ENCODE measurements around the gene MTMR3.
"Not testable (repeated sequence)": the region's sequence is repeated elsewhere in the genome, so short reads cannot be mapped to it uniquely, and the experiment has no call there.

MTMR3 gene

DNA sequence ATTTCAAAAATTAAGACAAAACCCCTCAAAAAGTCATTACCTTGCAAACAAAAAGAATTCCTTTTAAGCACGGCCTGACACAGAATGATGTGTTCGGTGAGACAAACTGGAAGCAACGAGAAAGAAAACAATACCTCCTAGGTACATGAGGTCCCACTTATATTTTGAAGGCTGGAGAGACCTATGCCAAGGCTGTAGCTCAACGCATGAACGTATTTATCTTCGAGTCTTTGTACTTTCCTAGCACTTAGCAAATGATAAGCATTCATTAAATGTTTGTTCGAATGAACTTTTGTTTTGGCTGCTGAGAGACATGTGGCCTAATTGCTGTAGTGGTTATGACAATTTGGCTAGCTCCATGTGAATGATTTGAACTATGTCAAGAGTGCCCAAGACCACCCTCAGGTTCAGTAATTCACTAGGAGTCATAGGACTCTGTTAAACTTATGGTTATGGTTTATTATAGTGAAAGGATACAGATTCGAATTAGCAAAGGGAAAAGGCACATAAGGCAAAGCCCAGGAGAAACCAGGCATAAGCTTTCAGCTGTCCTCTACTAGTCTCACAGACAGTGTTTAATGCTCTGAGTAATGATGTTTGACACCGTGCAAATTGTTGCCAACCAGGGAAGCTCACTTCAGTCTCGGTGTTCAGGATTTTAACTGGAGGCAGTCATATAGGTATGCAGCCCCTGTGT, 171.2 kb downstream of the MTMR3 start:
- no peak for DNase-seq (ENCODE audit: low read depth in 2 of 2)

DNA sequence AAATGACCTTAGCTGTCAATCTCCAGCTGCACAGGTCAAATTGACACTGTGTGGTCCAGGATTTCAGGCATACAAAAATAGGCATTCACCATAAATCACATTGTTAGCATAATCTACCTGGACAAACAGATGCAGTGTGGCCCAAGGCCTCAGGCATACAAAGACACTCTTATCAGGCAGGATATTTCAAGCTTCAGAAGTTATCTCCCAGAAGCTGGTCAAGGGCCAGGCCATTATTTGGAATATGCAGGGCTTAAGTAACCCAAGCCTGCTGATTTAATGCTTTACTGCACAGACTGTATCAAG, 171.7 kb downstream of the MTMR3 start:
- DNase-seq (ENCODE audit: low read depth in 2 of 2) = no peak

DNA sequence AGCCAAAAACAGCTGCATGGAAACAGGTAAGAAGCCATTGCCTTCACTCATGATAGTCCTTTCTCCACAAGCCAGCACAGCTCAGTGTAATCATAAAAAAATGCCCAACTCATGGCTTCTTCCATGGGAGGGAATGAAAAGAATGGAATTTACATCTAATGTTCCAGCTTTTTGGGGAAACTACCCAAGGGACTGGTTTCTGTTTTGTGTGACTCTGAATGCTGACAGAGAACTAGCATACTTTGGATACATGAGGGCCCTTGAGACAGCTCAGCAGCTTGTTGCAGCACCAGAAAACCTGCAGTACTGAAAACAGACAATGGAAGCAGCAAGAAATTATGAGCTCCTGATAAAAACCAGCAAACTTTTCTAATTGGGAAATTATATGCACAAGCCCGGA, 173.0 kb downstream of the MTMR3 start:
- no peak for DNase-seq (ENCODE audit: low read depth in 2 of 2)

DNA sequence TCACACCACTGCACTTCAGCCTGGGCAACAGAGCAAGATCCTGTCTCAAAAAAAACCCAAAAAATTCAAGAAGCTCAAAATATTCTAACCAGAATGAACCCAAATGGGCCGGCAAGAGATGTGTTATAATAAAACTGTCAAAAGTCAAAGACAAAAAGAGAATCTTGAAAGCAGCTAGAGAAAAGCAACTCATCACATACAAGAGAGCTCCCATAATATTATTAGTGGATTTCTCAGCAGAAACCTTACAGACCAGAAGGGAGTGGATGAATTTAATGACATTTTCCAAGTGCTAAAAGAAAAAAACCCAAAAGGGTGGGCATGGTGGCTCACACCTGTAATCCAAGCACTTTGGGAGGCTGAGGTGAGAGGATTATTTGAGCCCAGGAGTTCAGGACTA, 174.4 kb downstream of the MTMR3 start:
- DNase-seq (ENCODE audit: low read depth in 2 of 2) = no peak

DNA sequence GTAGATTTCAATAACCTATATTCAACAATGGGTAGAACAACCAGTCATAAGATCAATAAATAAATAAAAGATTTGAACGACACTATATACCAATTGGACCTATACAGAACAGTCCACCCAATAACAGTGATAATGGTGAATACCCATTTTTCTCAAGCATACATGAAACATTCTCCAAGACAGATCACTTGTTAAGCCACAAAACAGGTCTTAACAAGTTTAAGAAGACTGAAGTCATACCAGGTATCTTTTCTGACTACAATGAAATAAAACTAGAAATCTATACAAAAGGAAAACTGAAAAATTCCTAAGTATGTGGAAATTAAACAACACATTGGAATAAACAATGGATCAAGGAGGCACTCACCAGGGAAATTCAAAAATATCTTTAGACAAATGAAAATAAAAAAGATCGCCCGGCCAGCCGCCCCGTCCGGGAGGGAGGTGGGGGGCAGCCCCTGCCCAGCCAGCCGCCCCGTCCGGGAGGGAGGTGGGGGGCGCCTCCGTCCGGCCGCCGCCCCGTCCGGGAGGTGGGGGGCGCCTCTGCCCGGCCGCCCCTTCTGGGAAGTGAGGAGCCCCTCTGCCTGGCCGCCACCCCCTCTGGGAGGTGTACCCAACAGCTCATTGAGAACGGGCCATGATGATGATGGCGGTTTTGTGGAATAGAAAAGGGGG, 176.5 kb downstream of the MTMR3 start:
- DNase-seq (ENCODE audit: low read depth in 2 of 2) = not testable (repeated sequence)

DNA sequence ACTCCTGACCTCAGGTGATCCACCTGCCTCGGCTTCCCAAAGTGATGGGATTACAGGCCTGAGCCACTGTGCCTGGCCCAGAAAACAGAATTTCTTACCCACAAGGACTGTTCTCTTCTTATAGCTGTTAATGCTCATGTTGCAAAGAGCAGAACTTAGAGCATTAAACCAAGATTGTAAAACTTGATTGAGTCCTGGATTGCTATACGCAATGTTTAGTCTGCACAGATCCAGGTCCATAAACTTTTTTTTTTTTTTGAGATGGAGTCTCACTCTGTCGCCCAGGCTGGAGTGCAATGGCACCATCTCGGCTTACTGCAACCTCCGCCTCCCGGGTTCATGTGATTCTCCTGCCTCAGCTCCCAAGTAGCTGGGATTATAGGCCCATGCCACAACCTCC, 178.1 kb downstream of the MTMR3 start:
- DNase-seq (ENCODE audit: low read depth in 2 of 2) = not testable (repeated sequence)

DNA sequence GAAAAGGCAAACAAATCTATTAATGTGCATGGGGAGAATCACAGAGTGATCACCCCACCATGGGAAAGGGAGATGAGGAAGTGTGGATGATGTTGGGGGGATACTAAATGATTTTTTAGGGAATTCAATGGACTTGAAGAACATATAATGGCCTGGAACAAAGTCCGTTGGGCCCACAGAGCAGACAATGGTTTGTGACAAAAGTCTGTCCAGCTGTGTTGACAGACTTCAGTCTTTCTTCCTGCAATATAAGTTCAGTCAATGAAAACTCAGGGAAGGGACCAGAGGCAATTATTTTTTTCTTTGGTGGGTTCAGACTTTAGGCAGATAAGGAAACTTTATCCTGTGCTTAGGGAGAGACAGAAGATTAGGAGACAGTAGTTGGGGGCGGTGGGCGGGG, 179.3 kb downstream of the MTMR3 start:
- no peak for DNase-seq (ENCODE audit: low read depth in 2 of 2)

DNA sequence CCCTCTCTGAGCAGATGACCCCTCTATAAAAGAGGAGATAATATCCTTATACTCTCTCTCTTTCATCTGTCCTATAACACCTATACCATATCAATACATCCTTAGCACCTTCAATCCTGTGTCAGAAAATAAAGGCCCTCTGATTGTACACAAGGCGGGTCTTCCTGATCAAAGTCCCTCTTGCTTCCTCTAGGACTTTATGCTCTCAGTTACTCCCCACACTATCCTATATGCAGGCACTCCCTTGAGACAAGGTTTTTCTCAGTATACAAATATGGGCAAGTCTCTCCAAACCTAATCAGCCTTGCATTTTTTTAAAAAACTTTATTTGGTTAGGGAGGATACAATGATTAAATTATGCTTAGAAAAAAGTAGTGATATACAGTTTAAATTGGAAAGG, 180.0 kb downstream of the MTMR3 start:
- no peak for DNase-seq (ENCODE audit: low read depth in 2 of 2)

DNA sequence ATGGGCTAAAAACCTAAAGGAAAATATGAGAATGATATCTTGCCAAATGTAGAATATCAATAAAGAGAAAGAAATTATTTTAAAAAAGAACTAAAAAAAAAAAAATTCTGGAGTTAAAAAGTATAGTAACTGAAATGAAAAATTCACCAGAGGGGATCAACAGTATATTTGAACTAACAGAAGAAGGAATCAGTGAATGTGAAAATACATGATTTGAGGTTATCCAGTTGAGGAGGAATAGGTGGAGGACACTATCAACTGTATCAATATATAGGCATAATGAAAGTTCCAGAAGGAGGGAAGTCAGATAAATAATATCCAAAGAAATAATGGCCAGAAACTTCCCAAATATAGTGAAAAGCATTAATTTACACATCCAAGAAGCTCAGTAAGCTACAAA, 181.2 kb downstream of the MTMR3 start:
- no peak for DNase-seq (ENCODE audit: low read depth in 2 of 2)

DNA sequence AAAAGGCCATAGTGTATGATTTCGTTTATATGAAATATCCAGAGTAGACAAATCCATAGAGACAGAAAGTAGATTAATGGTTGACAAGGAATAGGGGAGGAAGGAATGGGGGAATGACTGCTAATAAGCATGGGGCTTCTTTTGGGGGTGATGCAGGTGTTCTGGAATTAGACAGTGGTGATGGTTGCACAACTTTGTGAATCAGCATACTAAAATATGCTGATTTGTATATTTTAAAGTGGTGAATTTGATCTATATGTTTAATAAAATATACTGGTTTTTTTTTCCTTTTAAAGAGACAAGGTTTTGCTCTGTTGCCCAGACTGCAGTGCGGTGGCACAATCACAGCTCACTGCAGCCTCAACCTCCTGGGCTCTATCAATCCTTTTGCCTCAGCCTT, 190.8 kb downstream of the MTMR3 start:
- no peak for DNase-seq (ENCODE audit: low read depth in 2 of 2)

DNA sequence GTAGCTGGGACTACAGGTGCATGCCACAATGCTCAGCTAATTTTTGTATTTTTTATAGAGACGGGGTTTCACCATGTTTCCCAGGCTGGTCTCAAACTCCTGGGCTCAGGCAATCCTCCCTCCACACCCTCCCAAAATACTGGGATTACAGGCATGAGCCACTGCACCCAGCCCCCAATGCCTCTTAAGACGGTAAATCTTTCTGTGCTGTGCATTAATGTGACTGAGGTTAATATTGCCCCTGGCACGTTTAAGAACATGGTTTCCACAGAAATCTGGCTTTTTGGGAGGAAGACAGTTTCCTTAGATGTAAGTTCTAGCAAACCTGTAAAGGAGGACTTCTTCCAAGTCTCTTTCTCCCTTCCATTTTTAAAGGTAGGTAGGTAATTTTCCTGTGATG, 191.2 kb downstream of the MTMR3 start:
- DNase-seq (ENCODE audit: low read depth in 2 of 2) = no peak

DNA sequence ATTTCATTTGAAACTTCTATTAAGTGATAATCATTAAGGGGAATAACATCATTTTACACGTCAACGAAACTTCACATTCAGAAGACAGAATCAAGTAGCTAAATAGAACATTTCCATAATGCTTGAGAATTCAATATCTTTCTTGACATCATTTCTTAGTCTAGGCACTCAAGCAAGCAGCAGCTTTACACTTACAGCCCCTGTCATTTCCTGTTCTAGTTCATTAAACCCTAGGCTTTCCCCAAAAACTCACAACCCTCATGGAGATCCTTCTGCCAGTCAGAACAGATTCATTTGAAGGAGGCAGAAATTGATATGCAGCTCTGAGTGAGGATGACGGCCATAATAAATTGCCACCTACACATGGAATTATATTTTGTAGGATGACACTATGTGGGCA, 192.0 kb downstream of the MTMR3 start:
- no peak for DNase-seq (ENCODE audit: low read depth in 2 of 2)

DNA sequence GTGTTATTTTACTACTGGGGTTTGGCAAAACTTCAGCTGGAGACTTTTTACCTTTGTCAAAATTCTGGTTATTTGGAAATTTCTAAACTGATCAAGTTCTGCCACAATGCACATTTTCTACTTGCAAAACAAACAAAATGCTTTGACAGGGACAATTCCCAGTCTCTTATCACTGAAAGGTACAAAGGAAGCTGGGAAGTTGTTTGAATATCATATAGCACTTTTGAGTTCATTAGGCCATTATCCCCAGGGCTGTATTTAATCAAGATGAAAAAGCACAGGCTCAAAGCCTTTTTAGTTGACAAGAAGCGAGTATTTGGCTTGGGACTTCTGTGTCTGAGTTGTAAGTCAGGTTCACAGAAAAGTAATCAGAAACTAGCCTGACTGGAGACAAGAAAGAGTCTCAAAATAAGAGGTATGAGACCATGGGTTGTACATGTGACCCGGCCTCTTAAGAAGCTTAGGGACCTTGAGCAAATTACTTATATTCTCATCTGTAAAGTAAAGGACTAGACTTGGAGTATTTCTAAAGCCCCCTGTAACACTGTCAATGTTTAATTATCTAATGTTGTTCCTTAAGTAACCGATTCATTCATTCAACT, 194.4 kb downstream of the MTMR3 start:
- no peak for DNase-seq (ENCODE audit: low read depth in 2 of 2)

DNA sequence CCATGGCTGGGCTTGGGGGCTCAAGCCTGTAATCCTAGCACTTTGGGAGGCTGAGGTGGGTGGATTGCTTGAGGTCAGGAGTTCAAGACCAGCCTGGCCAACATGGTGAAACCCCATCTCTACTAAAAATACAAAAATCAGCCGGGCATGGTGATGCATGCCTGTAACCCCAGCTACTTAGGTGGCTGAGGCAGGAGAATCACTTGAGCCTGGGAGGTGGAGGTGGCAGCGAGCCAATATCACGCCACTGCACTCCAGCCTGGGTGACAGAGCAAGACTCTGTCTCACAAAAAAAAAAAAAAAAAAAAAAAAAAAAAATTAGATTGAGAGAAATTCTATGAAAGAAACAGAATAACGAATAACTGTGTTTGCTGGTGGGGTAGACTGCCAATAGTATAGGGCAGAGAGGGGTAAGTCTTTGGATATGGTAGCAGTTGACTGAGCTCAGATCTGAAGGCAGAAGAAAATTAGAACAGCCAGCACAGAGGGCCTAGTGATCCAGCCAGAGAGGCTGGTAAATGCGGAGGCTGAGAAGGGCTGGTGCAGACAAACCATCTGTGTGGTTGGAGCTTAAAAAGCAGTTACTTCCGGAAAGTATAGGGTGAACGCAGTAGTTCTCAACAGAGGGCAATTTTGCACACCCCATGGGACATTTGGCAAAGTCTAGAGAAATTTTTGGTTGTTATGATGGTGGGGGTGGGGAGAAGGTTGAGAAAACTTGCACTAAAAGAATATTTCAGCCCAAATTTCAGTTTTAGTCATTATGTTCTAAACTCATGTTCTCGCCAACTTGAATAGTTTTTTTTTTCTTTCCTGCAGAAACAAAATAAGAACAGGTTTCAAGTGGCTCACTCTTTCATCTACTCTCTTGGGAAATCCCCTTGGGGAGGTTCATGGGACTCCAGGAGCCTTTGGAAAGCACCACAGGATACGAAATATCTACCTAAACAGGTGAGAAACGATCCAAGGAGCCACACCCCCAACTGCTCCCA, 195.6 kb downstream of the MTMR3 start:
- no peak for DNase-seq (ENCODE audit: low read depth in 2 of 2)

DNA sequence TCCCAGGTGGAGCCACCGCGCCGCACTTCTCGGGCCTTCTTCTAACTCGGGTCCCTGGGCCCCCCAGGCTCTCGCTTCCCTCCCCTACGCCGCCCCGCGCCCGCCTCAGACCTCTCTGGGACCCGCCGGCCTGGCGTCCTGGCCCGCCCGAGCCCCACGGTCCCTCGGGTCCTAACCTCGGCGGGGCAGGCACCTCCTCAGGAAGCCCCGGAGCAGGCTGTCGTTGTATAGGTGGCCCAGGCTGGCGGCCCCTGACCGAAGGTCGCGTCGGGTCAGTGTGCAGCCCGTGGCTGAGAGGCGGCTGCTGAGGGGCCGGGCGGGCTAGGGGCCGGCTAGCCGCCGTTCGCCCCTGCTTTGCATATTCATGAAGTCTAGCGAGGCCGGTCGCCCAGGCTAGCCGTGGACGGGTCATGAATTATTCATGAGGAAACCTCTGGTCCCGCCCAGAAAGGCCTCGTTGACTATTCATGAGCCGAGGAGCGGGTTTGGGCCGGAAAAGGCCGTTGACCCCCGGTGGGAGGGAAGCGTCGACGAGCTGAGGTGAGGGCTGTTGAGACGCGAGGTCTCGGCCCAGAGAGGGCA, 197.1 kb downstream of the MTMR3 start, which contains the start of gene HORMAD2:
TSS of gene HORMAD2 (plus strand) at position 513 of the 582 bp plus-strand sequence. CDS start 13,489 bp downstream, outside the sequence.
- DNase-seq (ENCODE audit: low read depth in 2 of 2) = no peak

Data from stimulated activated CD4-positive, alpha-beta T cell treated with anti-CD3 and anti-CD28 coated beads, Interleukin-1b, Interleukin-23, amount 100 ng/mL, for 1 hour (primary cell).